HepG2 (cell line): Measurements from ENCODE around the gene ZNF749. TPM values are rescaled to one million over a fixed set of nuclear protein-coding genes. Genes with fewer than 3 reads are reported as not detected.

Experiments used
- GABPB1 ChIP-seq: IDR thresholded peaks from 2 replicates; pipeline ENCODE4 v1.6.1; 2016; ENCODE audit warnings: mild to moderate bottlenecking, missing genetic modification reagents, moderate library complexity, missing compliant biosample characterization
- GATAD2A ChIP-seq: IDR thresholded peaks from 2 replicates; pipeline ENCODE4 v1.6.1; 2016
- IRF2 ChIP-seq: IDR thresholded peaks from 2 replicates; pipeline ENCODE4 v1.6.1; 2018; ENCODE audit warnings: missing genetic modification reagents, missing compliant biosample characterization
- KDM6A ChIP-seq: IDR thresholded peaks from 2 replicates; pipeline ENCODE4 v1.6.1; 2016; ENCODE audit warnings: low read depth
- KMT2A ChIP-seq: sonication (generic); formaldehyde crosslinking; IDR thresholded peaks from 2 replicates; pipeline ENCODE4 v1.4.0; 2020; ENCODE audit warnings: missing genetic modification reagents
- PCBP1 ChIP-seq: fragments of 200-400 bp; formaldehyde crosslinking; IDR thresholded peaks from 2 replicates; pipeline ENCODE4 v1.6.1; 2017; ENCODE audit warnings: mild to moderate bottlenecking, low read depth, low read length, borderline replicate concordance
- POLR2G ChIP-seq: fragments of 200-400 bp; formaldehyde crosslinking; IDR thresholded peaks from 2 replicates; pipeline ENCODE4 v1.6.1; 2018; ENCODE audit warnings: mild to moderate bottlenecking, low read depth, low read length, moderate library complexity
- RFXANK ChIP-seq: IDR thresholded peaks from 2 replicates; pipeline ENCODE4 v1.6.1; 2016
- RXRB ChIP-seq: IDR thresholded peaks from 2 replicates; pipeline ENCODE4 v1.6.1; 2016; ENCODE audit warnings: borderline replicate concordance, missing genetic modification reagents, missing compliant biosample characterization
- TARDBP ChIP-seq: sonication (generic); formaldehyde crosslinking; IDR thresholded peaks from 2 replicates; pipeline ENCODE4 v1.8.0; 2022; ENCODE audit warnings: mild to moderate bottlenecking, missing genetic modification reagents
- ZNF781 ChIP-seq: sonication (generic); formaldehyde crosslinking; IDR thresholded peaks from 2 replicates; pipeline ENCODE4 v1.5.1; 2020; ENCODE audit warnings: borderline replicate concordance, mild to moderate bottlenecking, missing genetic modification reagents; ENCODE audit errors: not compliant biosample characterization
- polyA plus RNA-seq, 8 experiments: library from polyadenylated mRNA; depleted of rRNA in 3 of 8; stranded (reverse) in 7 of 8; unstranded in 1 of 8; fragments of >200 nt; fragmentation: Illumina TruSeq in 4 of 8; extraction: Trizol in 4 of 8; gene quantifications; 2 replicates each; pipeline versions ENCODE4 v1.2.1 to v1.2.3, GENCODE V29; 2011 to 2016; ENCODE audit warnings: low read depth in 4 of 8, missing spikeins in 1 of 8, mixed read lengths in 1 of 8; ENCODE audit not compliant: insufficient read depth in 1 of 8
- total RNA-seq, 5 experiments: library from RNA; depleted of rRNA; stranded (reverse); fragments of >200 nt; fragmentation: Illumina TruSeq; extraction: Trizol; gene quantifications; 2 replicates each; pipeline ENCODE4 v1.2.3, GENCODE V29; 2016; ENCODE audit warnings: low read depth in 1 of 5
- TF ChIP-seq, protein P1 (sequence below): sonication (generic); formaldehyde crosslinking; IDR thresholded peaks from 2 replicates; pipeline ENCODE4 v1.4.0; 2020; ENCODE audit warnings: missing genetic modification reagents
- TF ChIP-seq, protein P2 (sequence below): sonication (generic); formaldehyde crosslinking; IDR thresholded peaks from 2 replicates; pipeline ENCODE4 v1.8.1; 2023; ENCODE audit warnings: mild to moderate bottlenecking, inconsistent platforms, moderate library complexity, missing genetic modification reagents, borderline replicate concordance
- TF ChIP-seq, protein P3 (sequence below): sonication (generic); formaldehyde crosslinking; IDR thresholded peaks from 2 replicates; pipeline ENCODE4 v1.4.0; 2020; ENCODE audit warnings: missing genetic modification reagents, mild to moderate bottlenecking, borderline replicate concordance
- TF ChIP-seq, protein P4 (sequence below): sonication (generic); formaldehyde crosslinking; IDR thresholded peaks from 2 replicates; pipeline ENCODE4 v1.4.0; 2020; ENCODE audit warnings: missing genetic modification reagents, low read depth, mild to moderate bottlenecking, borderline replicate concordance
- TF ChIP-seq, protein P5 (sequence below): sonication (generic); formaldehyde crosslinking; IDR thresholded peaks from 2 replicates; pipeline ENCODE4 v1.4.0; 2020; ENCODE audit warnings: missing genetic modification reagents, mild to moderate bottlenecking, borderline replicate concordance
- TF ChIP-seq, protein P6 (sequence below): sonication (generic); formaldehyde crosslinking; IDR thresholded peaks from 2 replicates; pipeline ENCODE4 v1.4.0; 2020; ENCODE audit warnings: missing genetic modification reagents
- TF ChIP-seq, protein P7 (sequence below): sonication (generic); formaldehyde crosslinking; IDR thresholded peaks from 2 replicates; pipeline ENCODE4 v1.4.0; 2020; ENCODE audit warnings: mild to moderate bottlenecking, missing genetic modification reagents

ZNF749 gene
- total and polyA plus RNA-seq, 2 of the 13 experiments (the other 11 are each of a cell fraction or from before 2014, with no cell fraction given): 18.9 to 21.0 TPM

DNA sequence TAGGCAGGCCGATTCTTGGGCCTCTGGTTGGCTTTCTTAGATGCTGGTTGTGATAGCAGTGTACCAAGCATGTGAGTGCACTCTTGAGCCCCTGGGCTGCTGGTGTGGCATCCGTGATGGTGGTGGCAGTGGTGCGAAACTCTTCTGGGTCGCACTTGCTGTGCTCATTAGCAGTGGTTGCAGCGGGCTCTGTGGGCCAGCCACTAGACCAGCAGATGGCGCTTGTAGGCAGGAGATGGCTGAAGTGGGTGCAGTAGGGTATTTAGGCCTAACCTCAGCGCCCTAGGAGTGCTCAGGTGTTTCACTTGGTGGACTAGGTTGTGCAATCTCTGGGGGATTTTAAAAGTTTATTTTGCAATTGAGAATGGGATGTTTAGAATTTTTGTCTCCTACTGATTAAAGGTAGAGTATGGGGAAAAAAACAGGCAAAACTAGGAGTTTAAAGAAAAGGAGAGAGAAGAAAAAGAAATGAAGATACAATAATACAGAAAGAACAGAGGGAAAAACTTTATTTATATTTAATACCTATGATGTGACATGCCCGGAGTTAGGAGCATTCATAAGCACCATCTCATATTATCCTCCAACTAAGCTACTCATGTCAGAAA, 28.5 kb upstream of the ZNF749 start (continued):
- TF ChIP-seq, protein P1, sequence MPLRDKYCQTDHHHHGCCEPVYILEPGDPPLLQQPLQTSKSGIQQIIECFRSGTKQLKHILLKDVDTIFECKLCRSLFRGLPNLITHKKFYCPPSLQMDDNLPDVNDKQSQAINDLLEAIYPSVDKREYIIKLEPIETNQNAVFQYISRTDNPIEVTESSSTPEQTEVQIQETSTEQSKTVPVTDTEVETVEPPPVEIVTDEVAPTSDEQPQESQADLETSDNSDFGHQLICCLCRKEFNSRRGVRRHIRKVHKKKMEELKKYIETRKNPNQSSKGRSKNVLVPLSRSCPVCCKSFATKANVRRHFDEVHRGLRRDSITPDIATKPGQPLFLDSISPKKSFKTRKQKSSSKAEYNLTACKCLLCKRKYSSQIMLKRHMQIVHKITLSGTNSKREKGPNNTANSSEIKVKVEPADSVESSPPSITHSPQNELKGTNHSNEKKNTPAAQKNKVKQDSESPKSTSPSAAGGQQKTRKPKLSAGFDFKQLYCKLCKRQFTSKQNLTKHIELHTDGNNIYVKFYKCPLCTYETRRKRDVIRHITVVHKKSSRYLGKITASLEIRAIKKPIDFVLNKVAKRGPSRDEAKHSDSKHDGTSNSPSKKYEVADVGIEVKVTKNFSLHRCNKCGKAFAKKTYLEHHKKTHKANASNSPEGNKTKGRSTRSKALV (CRISPR knock-in tag): no peak
- TF ChIP-seq GATAD2A (CRISPR knock-in tag): peak; percentile 63
- TF ChIP-seq RXRB (CRISPR knock-in tag): 0 out of 2 replicates have a peak, but pooled peaks have one; percentile 38
- TF ChIP-seq, protein P2, sequence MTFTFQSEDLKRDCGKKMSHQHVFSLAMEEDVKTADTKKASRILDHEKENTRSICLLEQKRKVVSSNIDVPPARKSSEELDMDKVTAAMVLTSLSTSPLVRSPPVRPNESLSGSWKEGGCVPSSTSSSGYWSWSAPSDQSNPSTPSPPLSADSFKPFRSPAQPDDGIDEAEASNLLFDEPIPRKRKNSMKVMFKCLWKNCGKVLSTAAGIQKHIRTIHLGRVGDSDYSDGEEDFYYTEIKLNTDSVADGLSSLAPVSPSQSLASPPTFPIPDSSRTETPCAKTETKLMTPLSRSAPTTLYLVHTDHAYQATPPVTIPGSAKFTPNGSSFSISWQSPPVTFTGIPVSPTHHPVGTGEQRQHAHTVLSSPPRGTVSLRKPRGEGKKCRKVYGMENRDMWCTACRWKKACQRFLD (CRISPR knock-in tag): no peak
- no peak for TF ChIP-seq RFXANK (CRISPR knock-in tag)
- TF ChIP-seq GABPB1 (CRISPR knock-in tag): peak; percentile 51; the same call in 1 of the 2 replicates
- 0 out of 2 replicates have a peak, but pooled peaks have one; percentile 32 for TF ChIP-seq TARDBP (CRISPR knock-in tag)
- TF ChIP-seq POLR2G: no peak
- TF ChIP-seq, protein P3, sequence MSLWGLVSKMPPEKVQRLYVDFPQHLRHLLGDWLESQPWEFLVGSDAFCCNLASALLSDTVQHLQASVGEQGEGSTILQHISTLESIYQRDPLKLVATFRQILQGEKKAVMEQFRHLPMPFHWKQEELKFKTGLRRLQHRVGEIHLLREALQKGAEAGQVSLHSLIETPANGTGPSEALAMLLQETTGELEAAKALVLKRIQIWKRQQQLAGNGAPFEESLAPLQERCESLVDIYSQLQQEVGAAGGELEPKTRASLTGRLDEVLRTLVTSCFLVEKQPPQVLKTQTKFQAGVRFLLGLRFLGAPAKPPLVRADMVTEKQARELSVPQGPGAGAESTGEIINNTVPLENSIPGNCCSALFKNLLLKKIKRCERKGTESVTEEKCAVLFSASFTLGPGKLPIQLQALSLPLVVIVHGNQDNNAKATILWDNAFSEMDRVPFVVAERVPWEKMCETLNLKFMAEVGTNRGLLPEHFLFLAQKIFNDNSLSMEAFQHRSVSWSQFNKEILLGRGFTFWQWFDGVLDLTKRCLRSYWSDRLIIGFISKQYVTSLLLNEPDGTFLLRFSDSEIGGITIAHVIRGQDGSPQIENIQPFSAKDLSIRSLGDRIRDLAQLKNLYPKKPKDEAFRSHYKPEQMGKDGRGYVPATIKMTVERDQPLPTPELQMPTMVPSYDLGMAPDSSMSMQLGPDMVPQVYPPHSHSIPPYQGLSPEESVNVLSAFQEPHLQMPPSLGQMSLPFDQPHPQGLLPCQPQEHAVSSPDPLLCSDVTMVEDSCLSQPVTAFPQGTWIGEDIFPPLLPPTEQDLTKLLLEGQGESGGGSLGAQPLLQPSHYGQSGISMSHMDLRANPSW (CRISPR knock-in tag): no peak
- TF ChIP-seq, protein P4, sequence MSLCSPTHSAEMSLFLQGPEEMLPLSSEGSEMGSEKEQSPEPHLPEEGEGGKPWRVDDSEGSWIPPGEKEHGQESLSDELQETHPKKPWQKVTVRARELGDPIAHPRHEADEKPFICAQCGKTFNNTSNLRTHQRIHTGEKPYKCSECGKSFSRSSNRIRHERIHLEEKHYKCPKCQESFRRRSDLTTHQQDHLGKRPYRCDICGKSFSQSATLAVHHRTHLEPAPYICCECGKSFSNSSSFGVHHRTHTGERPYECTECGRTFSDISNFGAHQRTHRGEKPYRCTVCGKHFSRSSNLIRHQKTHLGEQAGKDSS: no peak
- no peak for TF ChIP-seq ZNF781 (CRISPR knock-in tag)
- no peak for TF ChIP-seq PCBP1
- TF ChIP-seq, protein P5, sequence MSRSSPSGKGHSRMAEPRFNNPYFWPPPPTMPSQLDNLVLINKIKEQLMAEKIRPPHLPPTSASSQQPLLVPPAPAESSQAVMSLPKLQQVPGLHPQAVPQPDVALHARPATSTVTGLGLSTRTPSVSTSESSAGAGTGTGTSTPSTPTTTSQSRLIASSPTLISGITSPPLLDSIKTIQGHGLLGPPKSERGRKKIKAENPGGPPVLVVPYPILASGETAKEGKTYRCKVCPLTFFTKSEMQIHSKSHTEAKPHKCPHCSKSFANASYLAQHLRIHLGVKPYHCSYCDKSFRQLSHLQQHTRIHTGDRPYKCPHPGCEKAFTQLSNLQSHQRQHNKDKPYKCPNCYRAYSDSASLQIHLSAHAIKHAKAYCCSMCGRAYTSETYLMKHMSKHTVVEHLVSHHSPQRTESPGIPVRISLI (CRISPR knock-in tag): no peak
- TF ChIP-seq IRF2 (CRISPR knock-in tag): peak; percentile 80; the same call in 1 of the 2 replicates
- TF ChIP-seq, protein P6, sequence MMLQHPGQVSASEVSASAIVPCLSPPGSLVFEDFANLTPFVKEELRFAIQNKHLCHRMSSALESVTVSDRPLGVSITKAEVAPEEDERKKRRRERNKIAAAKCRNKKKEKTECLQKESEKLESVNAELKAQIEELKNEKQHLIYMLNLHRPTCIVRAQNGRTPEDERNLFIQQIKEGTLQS (CRISPR knock-in tag): no peak
- TF ChIP-seq, protein P7, sequence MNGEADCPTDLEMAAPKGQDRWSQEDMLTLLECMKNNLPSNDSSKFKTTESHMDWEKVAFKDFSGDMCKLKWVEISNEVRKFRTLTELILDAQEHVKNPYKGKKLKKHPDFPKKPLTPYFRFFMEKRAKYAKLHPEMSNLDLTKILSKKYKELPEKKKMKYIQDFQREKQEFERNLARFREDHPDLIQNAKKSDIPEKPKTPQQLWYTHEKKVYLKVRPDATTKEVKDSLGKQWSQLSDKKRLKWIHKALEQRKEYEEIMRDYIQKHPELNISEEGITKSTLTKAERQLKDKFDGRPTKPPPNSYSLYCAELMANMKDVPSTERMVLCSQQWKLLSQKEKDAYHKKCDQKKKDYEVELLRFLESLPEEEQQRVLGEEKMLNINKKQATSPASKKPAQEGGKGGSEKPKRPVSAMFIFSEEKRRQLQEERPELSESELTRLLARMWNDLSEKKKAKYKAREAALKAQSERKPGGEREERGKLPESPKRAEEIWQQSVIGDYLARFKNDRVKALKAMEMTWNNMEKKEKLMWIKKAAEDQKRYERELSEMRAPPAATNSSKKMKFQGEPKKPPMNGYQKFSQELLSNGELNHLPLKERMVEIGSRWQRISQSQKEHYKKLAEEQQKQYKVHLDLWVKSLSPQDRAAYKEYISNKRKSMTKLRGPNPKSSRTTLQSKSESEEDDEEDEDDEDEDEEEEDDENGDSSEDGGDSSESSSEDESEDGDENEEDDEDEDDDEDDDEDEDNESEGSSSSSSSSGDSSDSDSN: 0 out of 2 replicates have a peak, but pooled peaks have one; percentile 16
- TF ChIP-seq KMT2A (CRISPR knock-in tag): peak; percentile 39; the same call in 1 of the 2 replicates
- TF ChIP-seq KDM6A (CRISPR knock-in tag): no peak
